ENCODE results near the gene HS6ST2.

HS6ST2 gene

GRCh38 chrX:132748909-132749308, 209.5 kb downstream of the HS6ST2 start:
- no peak for DNase-seq (ENCODE audit: low read depth)
- H3K4me3 ChIP-seq (replicated peaks; ENCODE audit: low read depth, low read length): no peak overlapping the region
- no peak for TF ChIP-seq CTCF (IDR thresholded peaks at IDR 0.05; ENCODE audit: low read length, missing control alignments)

DNA sequence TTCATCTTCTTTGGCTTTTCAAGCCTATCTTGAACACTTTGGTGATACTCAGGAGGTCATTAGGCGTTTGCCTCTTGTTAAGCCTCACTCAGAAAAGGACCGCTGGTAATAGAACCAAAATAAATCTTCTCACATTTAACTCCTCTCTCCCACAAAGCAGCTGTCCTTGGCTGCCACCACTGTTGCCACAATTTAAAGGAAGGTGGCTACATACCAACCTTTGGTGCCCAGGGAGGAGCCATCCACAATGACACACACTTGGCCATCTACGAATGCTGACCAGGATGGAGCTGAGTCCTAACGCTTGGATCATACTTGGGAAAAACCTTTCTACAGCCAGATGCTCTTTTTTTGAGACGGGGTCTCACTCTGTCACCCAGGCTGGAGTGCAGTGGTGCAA, 210.2 kb downstream of the HS6ST2 start:
- no peak for DNase-seq (ENCODE audit: low read depth)
- no peak overlapping the region for H3K4me3 ChIP-seq (replicated peaks; ENCODE audit: low read depth, low read length)
- no peak for TF ChIP-seq CTCF (IDR thresholded peaks at IDR 0.05; ENCODE audit: low read length, missing control alignments)

- no peak for DNase-seq (ENCODE audit: low read depth)
- H3K4me3 ChIP-seq (replicated peaks; ENCODE audit: low read depth, low read length): no peak overlapping the region
Observed at GRCh38 chrX:132745593-132745992, 212.8 kb downstream of the HS6ST2 start.

DNA sequence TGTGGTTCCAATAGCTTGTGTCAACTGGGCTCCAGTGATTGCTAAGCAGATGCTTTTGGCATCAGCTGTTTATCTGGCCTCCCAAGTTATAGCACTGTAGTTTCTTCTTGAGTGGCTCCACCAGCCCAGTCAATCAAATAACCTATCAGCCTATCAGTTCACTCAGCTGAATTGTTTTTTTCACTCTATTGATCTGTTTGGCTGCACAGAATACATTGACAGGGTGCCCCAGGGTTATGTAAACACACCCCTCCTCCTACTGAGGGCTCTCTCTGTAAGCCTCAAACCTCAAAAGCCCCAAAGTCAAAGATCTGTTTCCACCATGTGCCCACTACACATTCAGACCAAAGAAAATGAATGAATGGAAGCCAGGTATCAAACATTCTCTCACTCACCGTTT, 214.0 kb downstream of the HS6ST2 start:
- DNase-seq (ENCODE audit: low read depth): no peak
- TF ChIP-seq CTCF (IDR thresholded peaks at IDR 0.05; ENCODE audit: low read length, missing control alignments): no peak
- H3K4me3 ChIP-seq (replicated peaks; ENCODE audit: low read depth, low read length): no peak overlapping the region

More at GRCh38 chrX:132745593-132745992, 212.8 kb downstream of the HS6ST2 start:
- TF ChIP-seq CTCF (IDR thresholded peaks at IDR 0.05; ENCODE audit: low read length, missing control alignments): no peak

- no peak for DNase-seq (ENCODE audit: low read depth)
- no peak for TF ChIP-seq CTCF (IDR thresholded peaks at IDR 0.05; ENCODE audit: low read length, missing control alignments)
- no peak overlapping the region for H3K4me3 ChIP-seq (replicated peaks; ENCODE audit: low read depth, low read length)
Observed at GRCh38 chrX:132743086-132743485, 215.3 kb downstream of the HS6ST2 start.

GRCh38 chrX:132742246-132742645, 216.2 kb downstream of the HS6ST2 start:
- H3K4me3 ChIP-seq (replicated peaks; ENCODE audit: low read depth, low read length): no peak overlapping the region
- no peak for DNase-seq (ENCODE audit: low read depth)
- TF ChIP-seq CTCF (IDR thresholded peaks at IDR 0.05; ENCODE audit: low read length, missing control alignments): no peak

DNA sequence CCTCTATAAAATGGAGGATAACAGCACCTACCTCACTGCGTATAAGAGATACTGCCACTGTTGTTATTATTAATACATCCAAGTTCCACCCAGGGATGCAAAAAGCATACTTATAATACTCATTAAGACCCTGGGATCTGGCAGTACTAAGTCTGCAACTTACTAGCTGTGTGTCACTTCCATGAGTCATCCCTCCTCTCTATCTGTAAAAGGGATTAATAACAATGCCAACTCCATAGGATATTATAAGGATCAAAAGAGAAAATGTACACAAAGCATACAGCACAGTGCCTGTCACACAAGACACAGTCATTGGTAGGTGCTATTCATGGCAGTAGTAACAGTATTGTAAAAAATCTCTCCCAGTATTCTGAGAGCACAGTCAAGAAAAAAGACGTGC, 216.7 kb downstream of the HS6ST2 start:
- no peak overlapping the region for H3K4me3 ChIP-seq (replicated peaks; ENCODE audit: low read depth, low read length)
- TF ChIP-seq CTCF (IDR thresholded peaks at IDR 0.05; ENCODE audit: low read length, missing control alignments): no peak
- DNase-seq (ENCODE audit: low read depth): no peak
